ENCODE measurements around the gene SMYD3.

- TF ChIP-seq CTCF (tag by site-specific recombination; IDR thresholded peaks at IDR 0.05) (no peak), ZNF24 (tag by site-specific recombination; IDR thresholded peaks at IDR 0.05) (no peak)
These were observed 59.6 kb downstream of the SMYD3 start for GRCh38 chr1:246447501-246447900.
